Activated T-helper 2 cell treated with anti-CD3 and anti-CD28 coated beads, Interferon-gamma antibody, Interleukin-2, Interleukin-4, amounts not matched to agents 10 μg/mL and 5 μg/mL and 100 μg/mL, durations not matched to agents 14 hours and 24 hours and 36 hours (primary cell): ENCODE data around the gene PRR14L. TPM values are rescaled to one million over a fixed set of nuclear protein-coding genes. Genes with fewer than 3 reads are reported as not detected.
A peak's percentile ranks its signal among the peaks of the same experiment; 100 is the strongest.
"Not testable (repeated sequence)": the region's sequence is repeated elsewhere in the genome, so short reads cannot be mapped to it uniquely, and the experiment has no call there.

Experiments used
- DNase-seq: peaks from one replicate; pipeline ENCODE4 v3.0.0; 2021; ENCODE audit warnings: low spot score
- H3K27ac Mint-ChIP-seq: one replicate; pipeline ENCODE4 v1.8.0; 2021; ENCODE audit warnings: mixed read lengths
- H3K27me3 Mint-ChIP-seq: one replicate; pipeline ENCODE4 v1.8.0; 2021; ENCODE audit warnings: low read depth, mixed read lengths
- H3K36me3 Mint-ChIP-seq: one replicate; pipeline ENCODE4 v1.8.0; 2021; ENCODE audit warnings: low read depth, mixed read lengths
- H3K4me1 Mint-ChIP-seq: one replicate; pipeline ENCODE4 v1.8.0; 2021; ENCODE audit warnings: low read depth, mixed read lengths
- H3K4me3 Mint-ChIP-seq: one replicate; pipeline ENCODE4 v1.8.0; 2021; ENCODE audit warnings: low read depth, mild to moderate bottlenecking, moderate library complexity, mixed read lengths
- H3K9me3 Mint-ChIP-seq: one replicate; pipeline ENCODE4 v1.8.0; 2021; ENCODE audit warnings: mixed read lengths
- intact Hi-C: fragments of 100-400 bp; cut with micrococcal nuclease; formaldehyde crosslinking; loops from one replicate; pipeline ENCODE4 v1.15.1; 2023
- total RNA-seq: library from RNA; stranded (reverse); gene quantifications from 2 replicates; pipeline ENCODE4 v1.2.3, GENCODE V29; 2022

PRR14L gene
- total RNA-seq, 1 donor from 2014 or later = 58.0 TPM

DNA sequence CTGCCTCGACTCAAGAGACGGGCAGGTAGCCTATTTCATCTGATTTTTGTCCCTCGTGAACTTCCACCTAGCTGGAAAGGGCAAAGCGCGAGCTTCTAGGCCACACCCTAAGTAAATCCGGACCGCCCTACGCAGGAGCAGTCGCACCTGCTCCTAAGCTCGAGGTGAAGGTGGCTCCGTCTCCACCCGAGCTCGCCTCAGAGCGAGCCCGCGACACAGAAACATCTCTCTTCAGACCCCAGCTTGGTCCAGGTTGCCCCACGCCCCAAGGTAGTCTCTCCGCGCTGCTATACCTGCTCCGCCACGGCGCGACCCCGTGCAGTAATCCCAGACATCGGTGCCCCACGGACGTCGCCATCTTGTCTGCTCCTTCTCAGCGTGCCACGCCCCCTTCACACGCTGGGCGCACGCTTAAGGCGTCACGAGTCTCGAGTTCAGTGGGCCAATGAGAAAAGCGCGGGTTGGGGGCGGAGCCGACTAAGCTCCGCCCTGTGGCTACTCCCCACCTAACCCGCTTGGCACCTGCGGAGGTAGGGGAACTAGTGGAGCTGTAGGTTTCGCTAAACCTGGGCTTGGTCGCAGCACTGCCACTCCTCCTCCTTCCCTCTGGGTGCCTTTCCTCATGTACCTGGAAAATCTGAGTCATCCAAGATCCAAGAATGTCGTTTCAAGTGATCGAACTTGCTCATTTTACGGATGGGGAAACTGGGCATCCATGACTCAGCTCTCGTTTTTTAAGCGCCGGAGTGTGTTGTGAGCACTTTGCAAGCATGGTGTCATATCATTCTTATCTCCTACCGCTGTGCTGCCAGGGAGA lies 87.9 kb downstream of the PRR14L start, which contains the start of gene PISD:
TSS of gene PISD (minus strand) at position 365 of the 817 bp plus-strand sequence. CDS start at position 358, 7 bp downstream.
- no peaks in the 10 kb centered on the region for H3K9me3 Mint-ChIP-seq
- DNase-seq = peak; percentile 95
- peak within 1 kb of the TSS; percentile 95 for H3K4me3 Mint-ChIP-seq
- peak within 1 kb of the TSS; percentile 94 for H3K27ac Mint-ChIP-seq
- peaks cover 21% of the 10 kb centered on the region for H3K4me1 Mint-ChIP-seq
- no peaks in the 10 kb centered on the region for H3K27me3 Mint-ChIP-seq
- no peaks in the 10 kb centered on the region for H3K36me3 Mint-ChIP-seq
- intact Hi-C loops = loop anchor here (1.0 to 10.0 kb wide), 3 partner anchors 90 to 282 kb away; partner anchors contain the start of genes DEPDC5, PRR14L and YWHAH

DNA sequence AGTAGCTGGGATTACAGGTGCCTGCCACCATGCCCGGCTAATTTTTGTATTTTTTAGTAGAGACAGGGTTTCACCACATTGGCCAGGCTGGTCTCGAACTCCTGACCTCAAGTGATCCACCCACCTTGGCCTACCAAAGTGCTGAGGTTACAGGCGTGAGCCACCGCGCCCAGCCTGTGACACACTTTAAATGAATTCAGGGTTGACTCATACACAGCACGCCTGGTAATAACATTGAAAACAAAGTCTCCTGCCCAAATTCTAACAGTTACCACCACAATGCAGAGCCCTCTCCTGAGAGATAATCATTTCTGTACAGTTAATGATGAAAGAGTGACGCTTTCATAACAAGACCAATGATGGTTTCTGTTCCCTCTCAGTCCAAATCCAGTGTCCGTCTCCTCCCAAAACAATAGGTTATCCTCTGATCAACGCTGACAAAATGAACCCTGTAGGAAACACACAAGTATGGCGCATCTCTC lies 89.0 kb downstream of the PRR14L start:
- not testable (repeated sequence) for H3K9me3 Mint-ChIP-seq, DNase-seq, H3K27me3 Mint-ChIP-seq, H3K36me3 Mint-ChIP-seq
- peak overlapping the region; percentile 95 for H3K4me3 Mint-ChIP-seq
- H3K27ac Mint-ChIP-seq = peak overlapping the region; percentile 94
- intact Hi-C loops = loop anchor here (5.0 to 10.0 kb wide), 2 partner anchors 91 to 164 kb away; partner anchors contain the start of genes DEPDC5 and PRR14L
- peaks cover 21% of the 10 kb centered on the region for H3K4me1 Mint-ChIP-seq

DNA sequence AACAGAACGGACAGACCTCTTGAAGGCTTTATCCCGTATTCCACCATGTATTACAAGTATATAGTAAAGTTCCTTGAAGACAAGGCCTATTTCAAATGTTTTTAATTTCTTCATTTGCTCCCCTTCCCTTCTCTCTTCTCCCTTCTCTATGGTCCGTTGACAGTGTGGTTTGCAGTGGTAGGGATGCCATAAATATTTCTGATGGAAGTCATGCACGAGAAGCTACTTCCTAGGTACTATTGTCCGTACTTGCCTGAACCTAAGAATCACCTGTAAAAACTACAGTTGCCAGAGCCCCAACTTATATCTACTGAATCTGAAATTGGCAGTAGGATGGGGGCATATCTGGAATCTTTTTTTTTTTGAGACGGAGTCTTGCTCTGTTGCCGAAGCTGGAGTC lies 90.7 kb downstream of the PRR14L start:
- intact Hi-C loops = no loop called here
- Mint-ChIP-seq H3K36me3 (peaks cover 3% of the 10 kb centered on the region), H3K27ac (no peak overlapping the region), H3K4me3 (no peak overlapping the region), H3K4me1 (peaks cover 18% of the 10 kb centered on the region), H3K27me3 (no peaks in the 10 kb centered on the region), H3K9me3 (no peaks in the 10 kb centered on the region)
- no peak for DNase-seq

DNA sequence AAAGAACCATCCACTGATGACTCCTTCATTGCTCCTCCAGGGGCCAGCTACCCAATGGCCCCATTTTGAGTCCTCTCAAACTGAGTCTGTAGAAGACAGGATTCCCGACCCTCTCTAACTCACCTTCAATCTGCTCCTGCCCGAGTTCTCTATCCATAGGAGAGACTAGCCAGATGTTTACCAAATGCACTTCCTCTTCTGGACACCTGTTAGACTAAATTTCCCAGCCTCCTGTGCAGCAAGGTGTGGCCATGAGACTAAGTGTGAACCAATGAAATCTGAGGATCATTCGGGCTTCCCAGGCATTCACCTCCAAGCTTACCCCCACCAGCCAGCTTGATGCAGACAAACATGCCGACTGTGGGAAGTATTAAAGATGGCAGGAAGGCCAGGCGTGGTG lies 95.5 kb downstream of the PRR14L start:
- intact Hi-C loops = no loop called here
- Mint-ChIP-seq H3K4me3 (no peak overlapping the region), H3K36me3 (peaks cover 9% of the 10 kb centered on the region), H3K27me3 (no peaks in the 10 kb centered on the region), H3K9me3 (no peaks in the 10 kb centered on the region), H3K27ac (peak overlapping the region; percentile 13), H3K4me1 (peaks cover 13% of the 10 kb centered on the region)
- no peak for DNase-seq

DNA sequence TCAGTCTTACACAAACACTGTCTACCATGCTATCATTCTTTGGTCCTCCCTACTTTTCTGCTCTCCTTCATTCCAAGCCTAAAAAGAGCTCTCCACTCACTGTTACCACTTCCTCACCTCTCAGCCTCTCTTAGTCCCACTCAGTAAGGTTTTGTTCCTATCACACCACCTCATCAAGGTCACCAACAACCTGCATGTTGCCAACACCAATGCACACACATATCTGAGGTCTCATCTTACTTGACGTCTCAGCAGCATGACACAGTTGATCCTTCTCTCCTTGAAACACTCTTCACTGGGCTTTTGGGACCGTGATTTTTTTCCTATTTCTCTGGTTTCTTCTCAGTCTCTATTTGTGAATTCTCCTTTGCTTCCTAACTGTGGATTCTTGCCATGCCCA lies 96.0 kb downstream of the PRR14L start:
- Mint-ChIP-seq H3K4me3 (no peak overlapping the region), H3K27me3 (no peaks in the 10 kb centered on the region), H3K4me1 (peaks cover 13% of the 10 kb centered on the region), H3K36me3 (peaks cover 13% of the 10 kb centered on the region), H3K9me3 (no peaks in the 10 kb centered on the region), H3K27ac (peak overlapping the region; percentile 13)
- DNase-seq = no peak
- intact Hi-C loops = no loop called here

DNA sequence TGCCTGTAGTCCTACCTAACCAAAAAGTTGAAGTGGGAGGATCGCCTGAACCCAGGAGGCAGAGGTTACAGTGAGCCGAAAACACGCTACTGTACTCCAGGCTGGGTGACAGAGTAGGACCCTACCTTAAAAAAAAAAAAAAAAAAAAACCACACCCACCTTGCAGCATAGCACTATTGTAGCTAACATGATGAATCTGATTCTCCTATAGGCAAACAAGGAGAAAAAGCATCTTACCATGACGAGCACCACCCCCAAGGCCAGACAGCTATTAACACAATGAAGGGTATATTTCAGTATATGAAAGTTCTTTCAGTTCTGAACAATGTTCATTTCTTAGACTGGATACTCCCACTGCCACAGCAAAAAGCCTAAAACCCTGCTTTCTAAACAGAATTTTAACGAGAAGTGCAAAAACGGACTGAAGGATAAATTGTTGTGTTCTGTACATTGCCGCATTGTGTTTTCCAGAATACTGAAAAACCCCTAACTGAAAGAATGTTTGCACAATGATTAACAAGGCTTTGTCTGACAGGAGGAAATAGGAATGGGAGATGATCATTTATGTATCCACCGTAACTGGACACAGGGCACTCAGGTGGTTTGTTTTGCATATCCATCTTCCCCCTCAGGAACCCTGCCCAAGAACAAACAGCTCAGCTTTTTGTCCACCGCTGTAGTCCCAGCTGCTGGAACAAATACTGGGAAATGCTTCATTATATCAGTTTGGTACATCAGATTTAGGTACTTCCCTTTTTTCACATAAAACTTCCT lies 96.8 kb downstream of the PRR14L start:
- Mint-ChIP-seq H3K27ac (no peak overlapping the region), H3K36me3 (peaks cover 19% of the 10 kb centered on the region), H3K4me3 (no peak overlapping the region), H3K27me3 (no peaks in the 10 kb centered on the region), H3K4me1 (peaks cover 13% of the 10 kb centered on the region), H3K9me3 (no peaks in the 10 kb centered on the region)
- no peak for DNase-seq
- intact Hi-C loops = no loop called here

DNA sequence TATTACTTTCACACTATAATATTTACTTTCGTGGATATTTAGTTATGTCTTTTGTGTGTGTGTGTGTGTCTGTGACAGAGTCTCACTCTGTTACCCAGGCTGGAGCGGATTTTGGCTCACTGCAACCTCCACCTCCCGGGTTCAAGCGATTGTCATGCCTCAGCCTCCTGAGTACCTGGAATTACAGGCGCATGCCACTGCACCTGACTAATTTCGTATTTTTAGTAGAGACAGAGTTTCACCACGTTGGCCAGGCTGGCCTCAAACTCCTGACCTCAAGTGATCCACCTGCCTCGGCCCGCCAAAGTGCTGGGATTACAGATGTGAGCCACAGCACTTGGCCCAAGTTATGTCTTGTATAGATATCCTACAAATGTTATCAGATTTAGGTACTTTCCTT lies 97.8 kb downstream of the PRR14L start:
- H3K27ac Mint-ChIP-seq = no peak overlapping the region
- intact Hi-C loops = no loop called here
- no peak overlapping the region for H3K4me3 Mint-ChIP-seq
- no peaks in the 10 kb centered on the region for H3K9me3 Mint-ChIP-seq
- DNase-seq = no peak
- no peaks in the 10 kb centered on the region for H3K27me3 Mint-ChIP-seq
- peaks cover 18% of the 10 kb centered on the region for H3K4me1 Mint-ChIP-seq
- H3K36me3 Mint-ChIP-seq = peaks cover 29% of the 10 kb centered on the region

DNA sequence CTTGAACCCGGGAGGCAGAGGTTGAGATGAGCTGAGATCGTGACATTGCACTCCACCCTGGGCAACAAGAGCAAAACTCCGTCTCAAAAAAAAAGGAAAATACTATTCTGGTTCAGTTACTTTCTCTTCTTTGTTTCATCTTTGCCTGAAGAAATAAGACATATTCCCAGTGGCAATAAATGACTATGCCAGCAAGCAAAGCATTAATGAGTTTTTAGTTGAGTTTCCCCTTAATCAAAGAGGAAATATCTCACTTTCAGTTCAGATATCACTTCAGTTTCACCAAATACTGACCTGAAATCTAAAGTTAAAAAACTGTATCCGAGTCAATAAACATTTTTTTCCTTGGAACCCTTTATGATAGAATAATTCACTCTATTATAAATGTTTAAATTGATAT lies 98.3 kb downstream of the PRR14L start:
- Mint-ChIP-seq H3K4me3 (no peak overlapping the region), H3K4me1 (peaks cover 22% of the 10 kb centered on the region), H3K9me3 (no peaks in the 10 kb centered on the region), H3K36me3 (peaks cover 32% of the 10 kb centered on the region), H3K27ac (peak overlapping the region; percentile 3), H3K27me3 (no peaks in the 10 kb centered on the region)
- DNase-seq = no peak
- intact Hi-C loops = no loop called here

DNA sequence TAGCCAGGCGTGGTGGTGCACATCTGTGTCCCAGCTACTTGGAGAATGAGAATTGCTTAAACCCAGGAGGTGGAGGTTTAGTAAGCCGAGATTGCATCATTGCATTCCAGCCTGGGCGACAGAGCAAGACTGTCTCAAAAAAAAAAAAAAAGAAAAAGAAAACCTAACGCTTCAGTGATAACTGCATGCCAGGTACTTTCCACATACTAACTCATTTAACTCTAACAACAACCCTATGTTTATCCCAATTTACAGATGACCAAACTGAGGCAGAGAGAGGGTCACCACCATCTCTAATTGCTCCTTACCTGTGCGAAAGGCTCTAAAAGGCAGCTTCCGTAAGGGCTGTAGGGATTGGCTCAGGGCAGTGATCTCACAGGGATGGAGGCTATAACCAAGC lies 99.5 kb downstream of the PRR14L start:
- intact Hi-C loops = no loop called here
- no peak for DNase-seq
- no peaks in the 10 kb centered on the region for H3K27me3 Mint-ChIP-seq
- no peaks in the 10 kb centered on the region for H3K9me3 Mint-ChIP-seq
- H3K4me3 Mint-ChIP-seq = no peak overlapping the region
- H3K36me3 Mint-ChIP-seq = peaks cover 38% of the 10 kb centered on the region
- no peak overlapping the region for H3K27ac Mint-ChIP-seq
- peaks cover 30% of the 10 kb centered on the region for H3K4me1 Mint-ChIP-seq

DNA sequence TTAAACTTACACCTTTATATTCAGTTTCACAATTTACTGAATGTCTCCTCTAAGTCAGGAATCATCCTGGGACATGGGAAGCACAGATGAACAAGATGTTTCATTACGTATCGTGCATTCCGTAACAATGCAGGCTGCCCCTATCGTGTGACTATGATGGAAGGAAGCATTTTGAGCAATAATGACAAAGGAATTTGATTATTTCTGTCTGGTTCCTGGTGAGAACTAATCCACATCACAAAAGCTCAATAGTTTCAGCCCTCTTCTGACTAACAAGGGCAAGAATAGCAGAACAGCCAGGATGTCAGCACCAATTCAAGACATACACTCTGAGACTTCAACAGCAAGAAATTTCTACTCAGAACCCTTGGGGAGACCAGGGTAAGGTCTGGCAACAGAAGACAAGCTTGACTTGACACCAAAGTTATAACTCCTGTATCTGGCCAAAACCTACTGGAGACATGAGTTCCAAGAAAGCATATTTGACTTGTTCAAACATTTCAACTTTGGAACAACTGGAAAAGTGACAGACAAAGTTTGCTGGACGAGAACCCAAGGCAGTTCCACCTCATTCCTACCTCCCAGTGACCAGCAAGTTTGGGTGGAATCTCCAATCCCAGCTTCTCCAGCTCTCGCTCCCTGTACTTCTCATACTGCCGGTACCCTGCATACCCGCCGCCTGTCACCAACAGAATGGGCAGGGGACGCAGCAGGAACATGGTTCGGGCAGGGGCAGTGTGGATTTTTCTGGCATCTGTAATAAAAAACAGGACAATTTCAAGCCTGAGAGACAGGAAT lies 102.2 kb downstream of the PRR14L start:
- H3K4me3 Mint-ChIP-seq = no peak overlapping the region
- peaks cover 48% of the 10 kb centered on the region for H3K36me3 Mint-ChIP-seq
- H3K4me1 Mint-ChIP-seq = peaks cover 20% of the 10 kb centered on the region
- no peak for DNase-seq
- H3K9me3 Mint-ChIP-seq = no peaks in the 10 kb centered on the region
- H3K27ac Mint-ChIP-seq = no peak overlapping the region
- no peaks in the 10 kb centered on the region for H3K27me3 Mint-ChIP-seq
- intact Hi-C loops = no loop called here

DNA sequence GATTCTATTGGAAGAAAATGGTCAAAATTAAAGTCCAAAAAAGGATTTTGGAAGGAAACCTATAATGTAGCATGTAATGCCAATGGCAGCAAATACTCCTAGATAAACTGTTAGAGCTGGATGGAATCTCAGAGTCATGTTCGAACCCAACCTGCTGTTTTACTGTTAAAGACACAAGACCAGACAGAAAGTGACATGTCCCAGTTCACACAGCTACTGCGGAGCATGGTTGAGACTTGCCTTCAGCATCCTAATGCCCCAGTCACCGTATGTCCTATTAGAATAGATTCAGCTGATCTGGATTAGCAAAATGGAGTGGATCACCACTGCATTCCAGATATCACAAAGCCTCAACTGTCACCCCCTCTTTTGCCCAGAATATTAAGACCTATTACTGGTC lies 102.9 kb downstream of the PRR14L start:
- no peaks in the 10 kb centered on the region for H3K9me3 Mint-ChIP-seq
- intact Hi-C loops = no loop called here
- DNase-seq = no peak
- peaks cover 48% of the 10 kb centered on the region for H3K36me3 Mint-ChIP-seq
- H3K4me3 Mint-ChIP-seq = no peak overlapping the region
- peaks cover 20% of the 10 kb centered on the region for H3K4me1 Mint-ChIP-seq
- peak overlapping the region; percentile 72 for H3K27ac Mint-ChIP-seq
- no peaks in the 10 kb centered on the region for H3K27me3 Mint-ChIP-seq

DNA sequence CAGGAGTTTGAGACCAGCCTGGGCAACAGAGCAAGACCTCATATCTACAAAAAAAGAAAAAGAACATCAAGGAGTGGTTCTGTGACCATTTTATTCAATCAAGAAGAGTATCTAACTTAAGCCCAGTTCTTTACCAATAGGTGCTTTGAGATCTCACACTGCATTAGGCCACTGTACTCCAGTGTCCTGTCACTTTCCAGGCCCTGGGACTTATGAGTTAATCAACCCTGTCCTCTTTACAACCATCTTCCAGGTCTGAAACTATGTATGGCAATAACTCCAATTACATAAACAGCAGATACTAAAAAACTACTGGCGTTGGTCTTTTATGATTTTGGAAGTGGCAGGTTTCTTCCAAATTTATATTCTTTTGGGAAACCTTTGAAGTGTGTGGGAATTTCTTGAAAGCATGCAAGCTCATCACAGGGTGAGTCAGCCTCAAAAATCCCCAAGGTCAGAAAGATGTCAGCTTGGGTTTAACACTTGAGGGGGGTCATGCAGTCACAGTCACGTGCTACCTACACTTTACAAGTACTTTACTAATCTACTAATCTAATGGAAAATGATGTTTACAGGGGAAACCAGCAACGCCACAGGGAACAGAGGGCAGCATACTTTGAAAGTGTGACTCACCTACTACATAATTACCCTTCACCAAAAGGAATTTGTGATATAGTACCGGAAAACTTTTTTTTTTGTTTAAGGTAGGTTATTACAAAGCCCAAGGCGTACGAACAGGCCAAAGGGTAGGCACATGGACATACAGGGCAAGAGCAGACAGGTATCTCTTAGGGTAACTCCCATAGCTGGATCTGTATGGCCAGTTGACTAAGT lies 103.5 kb downstream of the PRR14L start:
- Mint-ChIP-seq H3K4me3 (no peak overlapping the region), H3K4me1 (peaks cover 20% of the 10 kb centered on the region), H3K9me3 (no peaks in the 10 kb centered on the region), H3K27ac (peak overlapping the region; percentile 72), H3K36me3 (peaks cover 48% of the 10 kb centered on the region), H3K27me3 (no peaks in the 10 kb centered on the region)
- DNase-seq = no peak
- intact Hi-C loops = no loop called here
